Liver (tissue), 9 donors: Measurements from ENCODE around the gene RASGRP3. TPM values are rescaled to one million over a fixed set of nuclear protein-coding genes. Genes with fewer than 3 reads are reported as not detected.

ENCODE experiments used
- DNase-seq: peaks from one replicate; pipeline ENCODE4 v3.0.0-alpha.2; 2017; ENCODE audit warnings: low spot score
- H3K27ac ChIP-seq, 2 donors: one replicate each; pipeline ENCODE4 v1.7.0; 2013; ENCODE audit warnings: inconsistent platforms in 2 of 2, low read length in 2 of 2, control low read depth in 1 of 2, low read depth in 1 of 2, mild to moderate bottlenecking in 1 of 2
- H3K27me3 ChIP-seq, 4 donors: one replicate each; pipeline versions ENCODE4 v1.6.1 to v1.7.0; 2013; ENCODE audit warnings: low read length in 3 of 4, inconsistent platforms in 1 of 4, mild to moderate bottlenecking in 1 of 4, moderate library complexity in 1 of 4; ENCODE audit not compliant: control insufficient read depth in 4 of 4, insufficient read depth in 4 of 4
- H3K36me3 ChIP-seq, 4 donors: one replicate each; pipeline versions ENCODE4 v1.6.1 to v1.7.0; 2013; ENCODE audit warnings: low read length in 3 of 4, mild to moderate bottlenecking in 3 of 4, low read depth in 1 of 4, moderate library complexity in 1 of 4; ENCODE audit not compliant: control insufficient read depth in 4 of 4, insufficient read depth in 3 of 4
- H3K4me1 ChIP-seq, 4 donors: one replicate each; pipeline versions ENCODE4 v1.6.1 to v1.7.0; 2013; ENCODE audit warnings: low read length in 3 of 4, mild to moderate bottlenecking in 3 of 4, moderate library complexity in 1 of 4; ENCODE audit not compliant: control insufficient read depth in 4 of 4, insufficient read depth in 4 of 4
- H3K4me3 ChIP-seq, 3 donors: one replicate each; pipeline versions ENCODE4 v1.6.1 to v1.7.0; 2013; ENCODE audit warnings: low read length in 3 of 3, control low read depth in 1 of 3, low read depth in 1 of 3, mild to moderate bottlenecking in 1 of 3
- H3K9ac ChIP-seq, 2 donors: one replicate each; pipeline ENCODE4 v1.7.0; 2013; ENCODE audit warnings: low read length in 2 of 2, mild to moderate bottlenecking in 2 of 2, moderate library complexity in 2 of 2, control low read depth in 1 of 2, low read depth in 1 of 2
- H3K9me3 ChIP-seq, 4 donors: one replicate each; pipeline versions ENCODE4 v1.6.1 to v1.7.0; 2013; ENCODE audit warnings: low read length in 3 of 4; ENCODE audit not compliant: control insufficient read depth in 4 of 4
- ATF3 ChIP-seq: IDR thresholded peaks from 2 replicates; pipeline ENCODE4 v1.6.1; 2016; ENCODE audit warnings: antibody characterized with exemption
- CTCF ChIP-seq: fragments of 150-350 bp; IDR thresholded peaks from 2 replicates; pipeline ENCODE4 v1.5.1; 2017; ENCODE audit warnings: improper control_type of control experiment, low read depth, low read length; ENCODE audit not compliant: missing input control
- EGR1 ChIP-seq, 2 donors: IDR thresholded peaks; 2 replicates each; pipeline ENCODE4 v1.6.1; 2016 to 2018; ENCODE audit warnings: antibody characterized with exemption in 2 of 2, low read depth in 2 of 2
- FOXA1 ChIP-seq: IDR thresholded peaks from 2 replicates; pipeline ENCODE4 v1.6.1; 2016; ENCODE audit warnings: antibody characterized with exemption
- FOXA2 ChIP-seq: IDR thresholded peaks from 2 replicates; pipeline ENCODE4 v1.6.1; 2016; ENCODE audit warnings: antibody characterized with exemption
- GABPA ChIP-seq, 2 donors: IDR thresholded peaks in 1 of 2; conservative IDR thresholded peaks in 1 of 2; 2 replicates each; pipeline ENCODE4 v1.6.1; 2016; ENCODE audit warnings: antibody characterized with exemption in 2 of 2, mild to moderate bottlenecking in 1 of 2, moderate library complexity in 1 of 2
- HNF4A ChIP-seq, 2 donors: conservative IDR thresholded peaks; 2 replicates each; pipeline ENCODE4 v1.6.1; 2016; ENCODE audit warnings: antibody characterized with exemption in 2 of 2, mild to moderate bottlenecking in 2 of 2
- HNF4G ChIP-seq: IDR thresholded peaks from 2 replicates; pipeline ENCODE4 v1.6.1; 2016; ENCODE audit warnings: antibody characterized with exemption
- JUND ChIP-seq, 2 donors: IDR thresholded peaks; 2 replicates each; pipeline ENCODE4 v1.6.1; 2016; ENCODE audit warnings: antibody characterized with exemption in 2 of 2
- MAX ChIP-seq: IDR thresholded peaks from 2 replicates; pipeline ENCODE4 v1.6.1; 2016; ENCODE audit warnings: antibody characterized with exemption
- NR2F2 ChIP-seq: IDR thresholded peaks from 2 replicates; pipeline ENCODE4 v1.6.1; 2016; ENCODE audit warnings: antibody characterized with exemption
- RAD21 ChIP-seq, 2 donors: IDR thresholded peaks; 2 replicates each; pipeline ENCODE4 v1.6.1; 2016; ENCODE audit warnings: antibody characterized with exemption in 2 of 2, mild to moderate bottlenecking in 2 of 2
- REST ChIP-seq: IDR thresholded peaks from 2 replicates; pipeline ENCODE4 v1.6.1; 2016; ENCODE audit warnings: antibody characterized with exemption, mild to moderate bottlenecking
- RXRA ChIP-seq, 2 donors: IDR thresholded peaks; 2 replicates each; pipeline ENCODE4 v1.6.1; 2017 to 2018; ENCODE audit warnings: antibody characterized with exemption in 2 of 2, mild to moderate bottlenecking in 1 of 2
- SP1 ChIP-seq: IDR thresholded peaks from 2 replicates; pipeline ENCODE4 v1.6.1; 2018; ENCODE audit warnings: antibody characterized with exemption, mild to moderate bottlenecking
- TAF1 ChIP-seq: conservative IDR thresholded peaks from 2 replicates; pipeline ENCODE4 v1.6.1; 2016; ENCODE audit warnings: antibody characterized with exemption, mild to moderate bottlenecking
- YY1 ChIP-seq: IDR thresholded peaks from 2 replicates; pipeline ENCODE4 v1.6.1; 2016; ENCODE audit warnings: antibody characterized with exemption, mild to moderate bottlenecking
- ZBTB33 ChIP-seq: IDR thresholded peaks from 2 replicates; pipeline ENCODE4 v1.6.1; 2016; ENCODE audit warnings: antibody characterized with exemption
- WGBS: extraction: QIAGEN DNeasy Blood & Tissue Kit; methylation state at CpG from one replicate; pipeline ENCODE4 v1.1.7; 2013; 5-methylcytosine and 5-hydroxymethylcytosine counted together
- polyA plus RNA-seq, 2 donors: library from polyadenylated mRNA; stranded (reverse) in 1 of 2; unstranded in 1 of 2; fragments of 200-250 nt in 1 of 2; fragments of >200 nt in 1 of 2; fragmentation: Nextera tagmentation in 1 of 2; extraction: Ambion mirVana in 1 of 2; gene quantifications; one replicate each; pipeline versions ENCODE4 v1.2.1 to v1.2.3, GENCODE V29; 2013 to 2015
- total RNA-seq, 2 donors: library from RNA; depleted of rRNA; stranded (reverse); fragments of >200 nt; gene quantifications; one replicate each; pipeline ENCODE4 v1.2.3, GENCODE V29; 2014
- donor health status: healthy.
- donor health status: healthy.
- donor health status: healthy.
- donor health status: healthy.
- donor health status: healthy.

The RASGRP3 gene
- total and polyA plus RNA-seq, 4 donors: 1.8 to 9.9 (median 7.0) TPM

GRCh38 chr2:33522576-33522975 lies 46.1 kb downstream of the RASGRP3 start:
- TF ChIP-seq HNF4A (conservative IDR thresholded peaks at IDR 0.05): no peak
- no peak for TF ChIP-seq FOXA1
- no peak for TF ChIP-seq RAD21 (IDR thresholded peaks at IDR 0.05)
- no peak for TF ChIP-seq TAF1
- no peak for TF ChIP-seq ATF3
- no peak for TF ChIP-seq REST
- no peak for TF ChIP-seq ZBTB33
- no peak for TF ChIP-seq FOXA2
- no peak for TF ChIP-seq NR2F2
- TF ChIP-seq JUND (IDR thresholded peaks at IDR 0.05): no peak
- TF ChIP-seq SP1: no peak
- no peak for TF ChIP-seq RXRA (IDR thresholded peaks at IDR 0.05)
- no peak for TF ChIP-seq HNF4G
- no peak for TF ChIP-seq YY1
- no peak for TF ChIP-seq GABPA (IDR thresholded peaks at IDR 0.05 in 1 of 2, conservative IDR thresholded peaks at IDR 0.05 in 1 of 2)
- TF ChIP-seq MAX: no peak
- peaks cover 0 to 3% (median 0%) of the 10 kb centered on the region in 4 donors for H3K36me3 ChIP-seq

GRCh38 chr2:33525666-33526065 lies 49.2 kb downstream of the RASGRP3 start:
- WGBS: 94% methylated on average over 6 of the region's 6 CpGs
- Histone ChIP-seq H3K9me3 (no peaks in the 10 kb centered on the region), H3K4me1 (no peaks in the 10 kb centered on the region), H3K36me3 (peaks cover 0 to 3% (median 0%) of the 10 kb centered on the region in 4 donors), H3K9ac (no peak overlapping the region), H3K4me3 (no peak overlapping the region), H3K27ac (no peak overlapping the region), H3K27me3 (no peaks in the 10 kb centered on the region)
- no peak for DNase-seq
- TF ChIP-seq RXRA (IDR thresholded peaks at IDR 0.05) (no peak), FOXA2 (no peak), NR2F2 (no peak), CTCF (no peak), ATF3 (no peak), GABPA (IDR thresholded peaks at IDR 0.05 in 1 of 2, conservative IDR thresholded peaks at IDR 0.05 in 1 of 2) (no peak), HNF4G (no peak), FOXA1 (no peak), YY1 (no peak), MAX (no peak), HNF4A (conservative IDR thresholded peaks at IDR 0.05) (no peak), RAD21 (IDR thresholded peaks at IDR 0.05) (no peak), EGR1 (IDR thresholded peaks at IDR 0.05; ENCODE audit: low read depth in 2 of 2) (no peak), ZBTB33 (no peak)

More at GRCh38 chr2:33522576-33522975, 46.1 kb downstream of the RASGRP3 start:
- Histone ChIP-seq H3K9ac (no peak overlapping the region), H3K27ac (no peak overlapping the region), H3K27me3 (no peaks in the 10 kb centered on the region), H3K4me3 (no peak overlapping the region), H3K4me1 (no peaks in the 10 kb centered on the region), H3K9me3 (no peaks in the 10 kb centered on the region)
- DNase-seq: no peak
- 90% methylated on average over 4 of the region's 4 CpGs for WGBS
